GM18873 (cell line): Measurements from ENCODE around the gene ROR1.

Source experiments
- ATAC-seq: cut with Tn5 transposase; IDR thresholded peaks from one replicate; pipeline ENCODE4 v1.9.1; 2021; ENCODE audit warnings: mild to moderate bottlenecking, moderate library complexity, moderate number of reproducible peaks; ENCODE audit not compliant: unreplicated experiment, low FRiP score

ROR1 gene

DNA sequence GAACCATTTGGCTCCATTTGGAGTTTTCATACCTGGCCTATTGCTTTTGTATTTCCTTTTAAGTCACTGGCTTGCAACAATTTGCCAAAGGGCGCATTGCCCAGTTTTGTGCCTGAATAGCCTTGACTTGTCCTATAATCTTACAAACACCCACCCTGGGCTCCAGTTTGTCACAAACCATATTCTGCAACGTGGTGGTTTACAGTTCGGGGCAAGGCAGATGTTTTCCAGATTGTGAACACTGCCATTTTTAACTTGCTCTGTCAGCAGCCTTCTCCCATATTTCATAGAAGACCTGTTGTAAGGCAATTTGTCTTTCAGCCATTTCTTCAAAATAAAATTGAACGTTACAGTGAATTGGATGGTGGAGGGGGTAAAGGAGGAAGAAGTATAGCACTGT is 376.4 kb downstream of the ROR1 start:
- no peak for ATAC-seq

DNA sequence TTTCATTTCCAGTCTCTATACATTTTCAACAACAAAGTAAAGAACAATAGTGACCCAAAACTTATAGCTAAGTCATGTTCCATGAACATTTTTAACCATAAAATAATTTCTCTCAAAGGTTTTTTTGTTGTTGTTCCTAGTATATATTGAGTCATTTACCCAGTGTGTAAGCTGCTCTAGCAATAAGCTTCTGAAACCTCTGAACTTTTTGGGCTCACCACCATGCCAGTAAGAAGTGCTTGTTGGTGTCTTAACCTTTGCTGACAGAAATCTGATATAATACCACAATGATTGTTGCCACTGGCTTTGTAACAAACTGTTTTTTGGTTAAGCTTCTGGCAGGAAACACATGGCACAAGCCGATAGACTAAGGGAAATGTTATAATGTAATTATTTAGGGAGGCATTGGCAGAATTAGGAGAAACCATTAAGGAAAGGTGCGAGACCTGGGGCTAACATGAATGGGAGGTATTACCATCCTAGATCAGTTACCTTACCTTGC is 377.0 kb downstream of the ROR1 start:
- ATAC-seq: no peak

DNA sequence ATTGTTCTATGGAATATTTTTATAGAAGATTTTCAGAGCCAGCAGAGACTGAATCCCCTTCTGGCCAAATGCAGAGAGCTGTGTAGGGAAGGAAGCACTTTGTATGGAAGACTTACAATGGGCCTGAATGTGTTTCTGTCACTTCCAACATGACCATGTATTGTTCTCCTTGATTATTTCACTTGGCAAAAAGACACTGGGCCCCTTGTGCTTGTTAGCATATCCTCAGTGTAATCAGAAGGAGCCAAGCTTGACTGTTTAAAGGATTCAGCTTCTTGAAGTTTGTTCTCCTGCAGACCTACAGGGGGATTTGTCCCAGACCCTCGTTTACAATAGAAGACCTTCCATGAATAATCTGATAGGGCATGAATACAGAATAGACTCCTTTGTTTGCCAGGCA is 381.5 kb downstream of the ROR1 start:
- ATAC-seq: no peak

DNA sequence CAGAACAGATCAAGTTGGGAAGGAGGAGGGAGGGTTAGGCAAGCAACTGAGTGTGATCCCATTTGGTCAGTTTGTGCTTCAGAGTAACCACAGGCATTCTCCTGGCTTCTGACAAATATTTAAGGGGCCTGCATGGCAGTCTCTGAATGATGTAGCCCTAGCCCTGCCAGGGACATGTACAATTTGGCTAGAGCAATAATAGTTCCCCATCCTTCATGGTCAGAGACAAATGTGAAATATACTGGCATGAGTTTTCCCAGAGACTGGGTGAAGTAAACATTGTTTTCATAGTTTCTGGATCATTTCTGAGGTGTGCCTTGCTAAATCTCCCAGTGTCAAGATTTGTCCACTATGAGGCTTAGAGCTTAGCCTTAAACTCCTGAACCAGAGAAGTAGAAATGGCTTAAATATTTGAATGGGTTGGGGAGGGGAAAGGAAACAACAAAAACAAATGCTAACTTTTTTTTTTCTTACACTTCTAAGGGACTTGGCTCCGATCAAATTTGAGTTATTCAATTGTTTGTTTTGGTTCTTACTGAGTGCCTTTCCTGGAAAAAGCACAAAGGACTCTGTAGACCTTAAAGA is 387.6 kb downstream of the ROR1 start:
- ATAC-seq: no peak

DNA sequence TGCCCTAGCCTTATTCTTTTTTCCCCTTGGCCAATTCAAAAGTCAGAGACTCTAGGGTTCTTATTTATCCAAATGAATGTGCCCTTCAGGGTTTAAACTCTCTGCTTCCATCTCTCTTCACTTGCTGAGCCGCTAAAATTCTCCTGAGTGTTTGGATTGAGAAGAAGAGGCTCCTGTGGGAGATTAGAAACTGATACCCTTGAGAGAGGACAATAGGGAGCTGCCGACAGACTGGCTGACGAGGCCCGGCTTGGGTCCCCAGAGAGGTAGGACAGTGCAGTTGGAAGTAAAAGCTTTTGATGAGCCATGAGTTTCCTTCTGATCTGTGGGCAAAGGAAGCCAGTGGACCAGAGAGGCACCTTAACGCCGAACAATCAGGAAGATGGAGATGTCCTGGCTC is 388.3 kb downstream of the ROR1 start:
- no peak for ATAC-seq

DNA sequence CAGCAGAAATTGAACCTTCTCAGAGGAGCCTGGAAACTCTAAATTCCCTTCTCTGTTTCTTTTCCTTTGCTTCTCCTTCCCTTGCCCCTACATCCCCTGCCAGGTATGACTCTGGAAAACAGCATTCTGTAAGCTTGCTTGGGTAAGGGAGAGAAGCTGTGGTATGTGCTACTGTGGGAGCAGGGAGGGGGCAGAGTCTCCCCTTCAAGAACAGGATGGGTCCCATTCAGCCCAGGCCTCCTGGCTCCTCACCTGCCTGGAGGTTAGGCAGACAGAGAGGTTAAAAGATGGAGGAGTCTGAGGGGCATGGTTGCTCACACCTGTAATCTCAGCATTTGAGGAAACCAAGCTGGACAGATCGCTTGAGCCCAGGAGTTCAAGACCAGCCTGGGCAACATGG is 389.0 kb downstream of the ROR1 start:
- ATAC-seq: no peak

DNA sequence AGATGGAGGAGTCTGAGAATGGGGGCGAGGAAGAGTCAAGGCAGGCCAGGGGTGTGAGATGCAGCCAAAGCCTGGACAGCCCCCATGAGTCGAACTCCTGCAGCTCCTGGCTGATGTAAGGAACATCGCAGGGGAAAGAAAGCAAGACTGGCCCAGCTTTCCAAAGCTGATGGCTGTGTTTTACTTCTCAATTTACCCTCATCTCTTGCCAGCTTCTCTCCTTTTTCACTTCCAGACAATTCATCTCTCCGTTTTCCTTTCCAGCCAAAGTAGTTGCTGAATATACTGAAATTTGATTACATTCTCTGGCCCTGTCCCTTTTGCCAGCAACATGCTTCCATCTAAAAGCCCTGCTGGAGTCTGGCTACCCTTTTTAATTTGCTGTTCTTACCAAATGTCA is 389.6 kb downstream of the ROR1 start:
- no peak for ATAC-seq

DNA sequence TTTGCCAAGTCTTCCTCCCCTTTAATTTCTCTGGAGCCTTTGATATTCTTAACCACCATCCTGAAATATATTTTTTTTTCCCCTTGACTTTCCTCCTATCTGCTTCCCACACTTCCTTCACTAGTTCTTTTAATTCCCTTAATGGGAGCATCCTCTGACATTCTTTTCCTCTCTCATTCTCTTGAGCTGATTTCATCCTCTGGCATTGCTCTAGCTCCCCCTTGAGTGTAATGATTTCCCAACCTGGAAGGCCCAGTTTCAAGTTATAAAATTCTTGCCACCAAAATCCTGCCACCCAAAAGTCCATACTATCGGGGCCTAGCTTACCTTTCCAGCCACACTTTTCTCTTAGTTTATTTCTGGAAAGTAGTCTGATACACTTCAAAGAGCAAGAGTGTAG is 390.2 kb downstream of the ROR1 start:
- ATAC-seq: no peak

DNA sequence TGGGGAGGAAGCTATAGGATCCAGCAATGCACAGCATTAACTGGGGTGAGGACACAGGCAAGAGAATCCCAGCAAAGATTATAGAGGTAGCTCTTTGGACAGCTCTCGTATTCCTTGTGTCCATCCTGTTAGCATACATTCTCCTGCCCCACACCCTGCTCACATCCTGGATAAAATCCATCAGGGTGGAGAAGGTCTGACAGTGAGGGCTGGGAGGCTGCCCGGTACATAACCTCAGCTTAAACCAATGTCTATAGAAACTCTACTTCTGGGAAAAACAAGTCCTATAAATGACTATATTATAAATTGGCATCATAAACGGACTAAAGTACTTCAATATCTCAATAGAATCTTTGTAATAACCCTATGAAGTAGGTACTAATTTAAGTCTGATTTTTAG is 392.8 kb downstream of the ROR1 start:
- ATAC-seq: no peak

DNA sequence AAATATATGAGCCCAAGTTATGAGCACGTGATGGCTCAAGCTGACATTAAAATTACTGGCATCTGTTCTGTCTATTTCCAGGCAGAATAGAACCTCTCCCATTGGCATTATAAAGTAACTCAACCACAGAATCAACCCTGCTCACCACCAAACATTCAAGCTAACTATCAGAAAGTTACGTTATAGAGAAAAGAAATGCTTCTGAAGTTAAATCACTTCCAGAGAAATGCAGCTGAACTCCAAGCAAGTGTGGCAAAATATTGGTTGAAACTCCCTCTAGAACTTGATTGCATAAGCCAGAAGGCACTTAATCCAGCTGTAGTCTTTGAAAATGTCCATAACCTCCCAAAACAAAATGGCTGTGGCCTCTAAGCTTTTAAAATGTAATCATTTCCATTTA is 393.4 kb downstream of the ROR1 start:
- ATAC-seq: no peak

DNA sequence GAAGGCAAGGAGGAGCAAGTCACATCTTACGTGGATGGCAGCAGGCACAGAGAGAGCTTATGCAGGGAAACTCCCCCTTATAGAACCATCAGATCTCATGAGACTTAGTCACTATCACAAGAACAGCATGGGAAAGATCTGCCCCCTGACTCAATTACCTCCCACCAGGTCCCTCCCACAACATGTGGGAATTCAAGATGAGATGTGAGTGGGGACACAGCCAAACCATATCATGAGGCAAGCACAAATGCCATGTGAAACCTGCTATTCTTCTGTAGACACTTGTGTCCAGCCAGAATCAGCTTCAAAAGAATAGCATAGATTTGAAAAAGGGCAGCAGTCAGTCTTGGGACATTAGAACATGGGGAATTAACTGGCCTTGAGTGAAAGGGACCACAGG is 397.4 kb downstream of the ROR1 start:
- ATAC-seq: no peak

DNA sequence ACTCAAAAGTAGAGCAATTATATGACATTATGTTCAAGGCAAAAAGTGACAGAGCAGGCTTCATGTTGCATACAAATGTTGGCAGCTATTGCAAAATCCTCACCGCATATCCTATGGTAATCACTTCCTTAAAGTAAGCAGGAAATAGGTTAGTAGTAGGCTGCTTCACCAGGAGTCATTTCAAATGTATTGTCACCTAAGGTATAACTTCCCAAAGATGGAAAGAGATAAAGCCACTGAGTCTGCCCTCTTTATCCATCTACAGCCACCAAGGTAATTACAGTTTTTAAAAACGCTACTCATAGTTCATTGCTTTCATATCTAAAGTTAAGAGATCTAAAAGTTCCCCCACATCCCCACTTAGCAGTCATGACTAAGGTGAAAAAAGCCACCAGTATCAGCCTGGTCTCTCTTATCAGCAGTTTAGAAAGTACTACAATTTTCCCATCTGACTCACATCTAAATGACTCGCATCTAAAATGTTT is 398.0 kb downstream of the ROR1 start:
- ATAC-seq: no peak

DNA sequence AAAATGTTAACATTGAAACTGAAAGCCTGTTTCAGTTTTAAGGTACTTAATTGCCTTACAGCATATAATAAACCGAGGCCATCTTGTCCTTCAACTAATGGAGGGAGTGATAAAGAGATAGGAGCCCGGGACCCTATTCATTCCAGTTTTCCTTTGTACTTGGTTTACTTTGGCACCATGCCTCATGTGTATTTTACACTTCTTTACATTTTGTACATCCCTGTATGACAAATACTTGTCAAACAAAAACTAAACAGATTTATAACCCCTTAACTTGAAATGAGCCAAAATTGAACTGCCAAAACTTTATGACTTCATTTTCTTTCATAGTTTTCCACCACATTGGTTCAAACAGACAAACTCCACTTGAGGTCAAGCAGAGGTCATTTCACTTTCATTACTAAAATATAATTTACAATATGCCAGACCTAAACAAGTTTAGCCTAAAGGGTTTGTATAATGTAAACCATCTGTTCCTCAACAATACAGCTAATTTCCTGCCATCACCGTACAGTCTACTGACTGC is 398.7 kb downstream of the ROR1 start:
- ATAC-seq: no peak

DNA sequence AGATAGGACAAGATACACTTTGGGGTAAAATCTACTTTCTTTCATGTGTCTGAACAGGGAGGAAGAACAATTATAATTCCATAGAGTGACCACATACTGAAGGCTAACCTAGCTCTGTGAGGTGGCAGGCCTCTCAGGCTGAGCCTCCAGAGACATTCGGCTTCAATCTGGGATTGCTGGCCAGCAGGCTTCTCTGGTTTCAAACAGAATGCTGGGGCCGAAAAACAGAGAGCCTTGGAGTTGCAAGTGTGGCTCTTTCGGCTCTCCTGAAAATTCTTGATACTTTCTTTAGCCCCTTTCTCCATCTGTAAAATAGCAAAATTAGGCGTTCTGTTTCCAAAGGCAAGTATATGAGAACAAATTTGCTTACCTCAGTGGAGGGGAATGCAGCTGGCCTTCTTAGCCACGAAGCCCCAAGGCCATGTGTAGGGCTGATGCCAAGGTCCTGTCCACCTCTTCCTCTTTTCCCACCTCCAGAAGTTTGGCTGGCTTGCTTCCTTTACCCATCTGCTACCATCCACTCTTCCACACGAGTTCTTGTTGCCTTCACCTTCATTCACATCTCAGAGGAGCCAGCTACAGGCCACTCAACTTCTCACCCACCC is 399.6 kb downstream of the ROR1 start:
- no peak for ATAC-seq

DNA sequence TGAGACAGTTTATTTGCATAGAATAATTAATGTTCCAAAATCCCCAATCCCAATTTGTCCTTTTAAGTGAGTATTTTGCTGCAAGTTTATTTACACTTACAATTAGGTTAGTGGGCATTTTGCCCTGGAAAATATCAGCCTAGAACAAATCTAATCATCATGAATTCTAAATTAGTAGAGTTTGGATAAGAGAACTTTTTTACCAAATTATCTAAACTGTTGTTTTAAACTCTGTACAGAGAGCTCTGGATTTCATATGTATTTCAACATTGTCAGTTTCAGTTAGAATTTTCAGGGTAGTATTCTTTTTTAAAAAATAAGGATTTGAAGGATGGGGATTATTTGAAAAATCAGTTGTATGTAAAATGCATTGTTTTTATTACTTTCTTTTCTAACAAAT is 401.8 kb downstream of the ROR1 start:
- no peak for ATAC-seq

DNA sequence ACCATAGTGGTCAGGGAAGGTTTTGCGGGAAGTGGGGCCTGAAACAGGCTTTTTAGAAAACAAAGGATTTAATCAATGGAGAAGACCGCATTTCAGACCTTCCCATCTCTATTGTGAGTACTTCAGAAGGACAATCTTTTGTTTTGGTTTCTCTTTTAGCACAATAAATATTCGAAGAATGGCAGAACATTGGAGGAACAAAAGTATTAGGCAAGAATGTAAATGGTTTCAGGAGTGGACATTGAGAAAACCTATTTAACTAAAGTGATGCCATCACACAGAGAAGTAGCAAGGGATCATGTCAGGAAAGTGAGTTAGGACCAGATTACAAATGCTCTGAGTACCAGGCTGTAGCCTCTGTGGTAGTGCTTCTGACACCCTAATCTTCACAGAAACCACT is 402.8 kb downstream of the ROR1 start:
- no peak for ATAC-seq

DNA sequence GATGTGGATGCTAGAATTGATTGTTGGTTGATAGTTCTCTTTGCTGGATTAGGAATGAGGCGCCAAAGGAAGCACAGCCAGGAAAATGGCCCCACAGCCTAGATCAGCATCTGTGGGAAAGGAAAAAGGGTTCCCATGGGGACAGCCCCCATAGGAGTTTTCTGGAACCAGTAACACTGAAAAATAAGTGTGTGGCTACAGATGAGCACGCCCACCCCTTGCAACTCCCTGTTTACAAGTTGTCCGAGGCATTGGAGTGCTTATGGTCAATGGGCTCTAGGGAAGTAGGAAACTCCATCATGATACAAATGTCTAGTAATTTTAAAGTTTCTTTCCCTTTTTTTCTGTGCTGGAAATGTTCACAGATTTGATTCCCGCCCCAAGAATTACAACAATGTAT is 405.8 kb downstream of the ROR1 start:
- no peak for ATAC-seq

DNA sequence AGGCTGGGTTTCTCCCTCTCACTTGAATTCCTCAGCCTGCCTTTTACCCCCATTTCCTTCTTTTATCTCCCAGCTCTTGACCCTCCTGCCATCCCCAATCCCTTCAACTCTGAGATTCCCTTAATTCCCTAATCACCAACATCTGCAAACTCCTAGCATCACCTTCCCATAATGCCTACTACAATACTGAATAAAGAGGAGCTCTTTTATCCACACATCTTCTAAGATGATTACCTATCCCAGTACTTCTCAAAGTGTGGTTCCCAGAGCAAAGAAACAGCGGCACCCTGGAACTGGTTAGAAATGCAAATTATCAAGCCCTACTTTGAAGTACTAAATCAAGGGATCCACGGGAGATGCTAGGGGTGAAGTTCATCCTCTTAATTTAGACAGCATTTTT is 408.4 kb downstream of the ROR1 start:
- no peak for ATAC-seq

DNA sequence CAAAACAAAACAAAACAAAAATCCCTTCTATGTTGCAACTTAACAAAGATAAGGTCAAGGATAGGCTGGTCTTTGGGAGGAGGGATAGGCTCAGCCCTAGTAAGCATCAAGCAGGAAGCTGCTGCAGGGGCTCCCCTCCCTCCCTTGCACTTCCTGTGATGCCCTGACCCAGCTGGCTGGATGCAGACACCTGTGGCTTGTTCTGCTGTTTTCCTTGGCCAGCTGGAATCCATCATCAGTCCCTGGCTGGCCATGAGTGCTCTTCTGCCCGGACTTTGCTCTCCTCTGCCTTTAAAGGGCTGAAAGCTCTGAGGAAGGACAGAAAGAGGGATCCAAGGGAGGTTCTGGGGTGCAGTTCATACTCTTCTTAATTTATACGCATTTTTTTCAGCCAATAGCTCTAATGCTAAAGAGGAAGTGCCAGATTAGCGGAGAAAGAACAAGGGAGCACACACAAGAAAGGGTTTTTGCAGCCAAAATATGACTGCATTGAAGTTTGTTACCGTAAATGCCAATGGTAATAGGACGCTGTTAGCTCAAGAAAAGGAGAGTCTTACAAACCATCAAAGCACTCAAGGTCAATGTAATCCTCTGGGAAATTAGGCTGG is 409.7 kb downstream of the ROR1 start:
- ATAC-seq: no peak

DNA sequence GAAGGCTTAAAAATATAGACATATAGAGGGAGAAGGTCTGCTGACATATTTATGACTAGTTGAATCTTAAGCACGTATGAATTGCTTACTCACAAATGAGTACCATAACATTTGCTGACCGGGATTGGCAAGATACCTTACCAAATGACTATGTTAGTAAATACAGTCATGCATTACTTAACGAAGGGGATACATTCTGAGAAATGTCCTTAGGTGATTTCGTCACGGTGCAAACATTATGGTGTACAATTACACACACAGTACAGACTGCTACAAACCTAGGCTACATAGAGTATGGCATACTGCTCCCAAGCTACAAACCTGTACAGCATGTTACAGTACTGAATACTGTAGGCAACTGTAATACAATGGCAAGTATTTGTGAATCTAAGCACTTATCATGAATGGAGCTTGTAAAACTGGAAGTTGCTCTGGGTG is 410.2 kb downstream of the ROR1 start:
- ATAC-seq: no peak

DNA sequence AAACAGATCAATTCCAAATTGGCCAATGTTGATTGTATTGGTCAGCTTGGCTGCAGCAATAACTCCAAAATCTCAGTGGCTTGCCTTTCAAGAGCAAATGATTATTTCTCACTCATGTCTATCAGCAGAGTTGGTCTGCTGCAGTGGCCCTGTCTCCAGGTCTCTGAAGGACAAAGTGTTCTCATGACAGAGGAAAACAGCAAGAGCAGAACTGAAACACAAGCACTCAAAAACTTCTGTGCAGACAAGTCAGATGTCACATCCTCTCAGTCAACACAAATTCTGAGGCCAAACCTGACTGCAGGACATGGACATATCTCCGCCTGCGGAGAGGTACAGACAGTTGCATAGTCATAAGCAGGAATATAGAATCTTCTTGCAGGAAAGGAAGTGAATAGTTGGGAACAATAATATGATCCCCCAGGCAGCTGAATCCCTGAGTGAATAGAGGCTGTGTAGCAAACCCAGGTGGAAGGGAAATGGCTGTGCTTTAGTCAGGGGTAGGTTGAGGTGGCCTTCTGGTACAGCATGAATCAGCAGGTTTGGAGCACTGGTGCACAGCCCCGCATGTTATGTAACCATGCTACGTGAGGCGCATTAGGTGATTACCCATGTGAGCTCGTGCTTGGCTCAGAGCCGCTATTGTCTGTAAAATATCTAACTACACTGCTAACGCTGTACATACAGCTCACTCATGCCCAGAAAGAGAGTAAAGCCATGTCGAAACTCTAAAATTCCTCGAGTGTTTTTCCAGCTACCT is 412.5 kb downstream of the ROR1 start:
- ATAC-seq: no peak
